ENCODE results near the gene PPP1R26. TPM values are rescaled to one million over a fixed set of nuclear protein-coding genes. Genes with fewer than 3 reads are reported as not detected.
"Not testable (repeated sequence)": the region's sequence is repeated elsewhere in the genome, so short reads cannot be mapped to it uniquely, and the experiment has no call there.

The PPP1R26 gene, protein sequence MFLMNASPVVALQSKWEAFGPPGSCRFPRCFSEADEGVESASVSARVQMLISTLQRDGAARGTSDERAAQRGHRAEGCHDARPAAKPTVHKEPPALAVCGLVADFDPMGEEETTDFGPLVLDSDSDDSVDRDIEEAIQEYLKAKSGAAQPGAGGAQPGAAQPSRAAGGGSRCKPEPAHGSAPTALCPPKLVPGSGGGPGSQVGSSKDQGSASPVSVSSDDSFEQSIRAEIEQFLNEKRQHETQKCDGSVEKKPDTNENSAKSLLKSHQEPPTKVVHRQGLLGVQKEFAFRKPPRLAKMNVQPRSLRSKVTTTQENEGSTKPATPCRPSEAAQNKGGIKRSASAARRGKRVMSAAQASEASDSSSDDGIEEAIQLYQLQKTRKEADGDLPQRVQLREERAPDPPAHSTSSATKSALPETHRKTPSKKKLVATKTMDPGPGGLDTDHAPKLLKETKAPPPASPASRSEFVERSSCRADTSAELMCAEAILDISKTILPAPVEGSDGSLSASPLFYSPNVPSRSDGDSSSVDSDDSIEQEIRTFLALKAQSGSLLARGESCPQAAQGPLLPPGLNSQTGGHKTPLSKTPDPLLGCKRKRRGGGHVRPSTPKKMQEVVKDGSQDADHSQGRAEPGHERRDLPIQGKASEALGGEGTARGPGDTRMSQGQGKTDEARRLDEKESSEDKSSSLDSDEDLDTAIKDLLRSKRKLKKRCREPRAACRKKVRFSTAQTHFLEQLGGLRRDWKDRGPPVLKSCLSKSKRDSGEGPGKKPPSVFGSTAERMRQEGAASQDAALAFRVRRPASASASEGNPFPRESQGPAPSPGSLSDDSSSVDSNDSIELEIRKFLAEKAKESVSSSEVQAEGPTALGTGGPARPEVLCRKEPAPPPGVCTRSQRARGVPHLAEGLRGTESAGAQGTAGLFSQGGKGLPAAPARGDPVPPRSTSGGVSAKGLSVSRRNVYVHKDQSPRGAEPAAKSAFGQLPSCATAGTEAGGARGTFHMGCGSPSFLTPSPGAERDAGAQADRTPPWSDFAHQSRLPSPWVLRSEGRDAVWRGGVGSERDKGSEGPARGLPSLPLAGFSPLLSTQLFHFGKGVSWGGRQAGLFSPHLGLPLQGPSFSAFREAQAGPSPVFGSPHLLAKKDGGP (N-terminal part only)
- total RNA-seq = 1 to 10 TPM; 3.0 to 9.5 (median 4.8) TPM
- 1 to 10 TPM; 2.0 to 5.3 (median 3.4) TPM for polyA plus RNA-seq
- long read RNA-seq, donor 1, full-length matches to known transcripts = 7 of 8 reads
- long read RNA-seq, donor 1, partial matches to known transcripts = 0 of 8 reads
- long read RNA-seq, donor 1, other reads (novel, unspliced or antisense) = 1 of 8 reads
- long read RNA-seq, donor 2, full-length matches to known transcripts = 10 of 12 reads
- long read RNA-seq, donor 2, partial matches to known transcripts = 1 of 12 reads
- long read RNA-seq, donor 2, other reads (novel, unspliced or antisense) = 1 of 12 reads

DNA sequence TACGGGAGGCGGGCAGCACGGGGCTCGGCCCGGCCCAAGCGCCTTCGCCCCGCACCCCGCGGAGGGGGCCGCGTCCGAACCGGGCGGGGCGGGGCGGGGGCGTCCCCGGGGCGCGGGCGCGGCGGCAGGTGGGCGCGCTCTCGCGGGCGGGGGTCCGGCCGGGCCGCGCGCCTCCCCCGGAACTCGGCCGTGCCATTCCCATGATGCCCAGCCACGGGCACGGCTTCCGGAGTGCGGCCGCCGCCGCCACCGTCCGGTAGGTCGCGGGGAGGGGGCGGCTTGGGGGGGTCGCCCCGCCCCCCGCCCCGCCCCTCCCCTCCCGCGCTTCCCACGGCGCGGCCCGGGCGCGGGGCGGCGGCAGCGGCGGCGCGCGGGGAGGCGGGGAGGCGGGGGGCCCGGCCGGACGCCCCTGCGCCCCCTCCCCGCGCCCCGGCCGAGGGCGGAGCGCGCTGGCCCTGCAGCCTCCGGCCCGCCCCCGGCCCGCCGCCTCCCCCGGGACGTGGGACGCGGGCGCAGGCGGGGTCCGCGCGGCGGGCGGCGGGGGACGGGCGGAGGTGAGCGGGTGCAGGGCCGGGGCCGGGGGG, at the start of gene PPP1R26:
Gene PPP1R26, plus strand, starts transcription at position 314 of the 584 bp plus-strand sequence. CDS start 4,729 bp downstream, outside the sequence.
- TF ChIP-seq, protein P1, sequence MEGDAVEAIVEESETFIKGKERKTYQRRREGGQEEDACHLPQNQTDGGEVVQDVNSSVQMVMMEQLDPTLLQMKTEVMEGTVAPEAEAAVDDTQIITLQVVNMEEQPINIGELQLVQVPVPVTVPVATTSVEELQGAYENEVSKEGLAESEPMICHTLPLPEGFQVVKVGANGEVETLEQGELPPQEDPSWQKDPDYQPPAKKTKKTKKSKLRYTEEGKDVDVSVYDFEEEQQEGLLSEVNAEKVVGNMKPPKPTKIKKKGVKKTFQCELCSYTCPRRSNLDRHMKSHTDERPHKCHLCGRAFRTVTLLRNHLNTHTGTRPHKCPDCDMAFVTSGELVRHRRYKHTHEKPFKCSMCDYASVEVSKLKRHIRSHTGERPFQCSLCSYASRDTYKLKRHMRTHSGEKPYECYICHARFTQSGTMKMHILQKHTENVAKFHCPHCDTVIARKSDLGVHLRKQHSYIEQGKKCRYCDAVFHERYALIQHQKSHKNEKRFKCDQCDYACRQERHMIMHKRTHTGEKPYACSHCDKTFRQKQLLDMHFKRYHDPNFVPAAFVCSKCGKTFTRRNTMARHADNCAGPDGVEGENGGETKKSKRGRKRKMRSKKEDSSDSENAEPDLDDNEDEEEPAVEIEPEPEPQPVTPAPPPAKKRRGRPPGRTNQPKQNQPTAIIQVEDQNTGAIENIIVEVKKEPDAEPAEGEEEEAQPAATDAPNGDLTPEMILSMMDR (IDR thresholded peaks at IDR 0.05) = no peak
- intact Hi-C loops (cut with DNase I) = no loop called here
- H3K27me3 ChIP-seq (ENCODE audit: insufficient read depth in 3 of 3, low read length in 2 of 3) = peaks cover 0 to 48% (median 0%) of the 10 kb centered on the region in 3 donors
- H3K4me3 ChIP-seq = peak within 1 kb of the TSS; percentile 76
- H3K9me3 ChIP-seq = no peaks in the 10 kb centered on the region
- 0 to 2% (median 1%) methylated on average over 9 to 93 of the region's 103 CpGs for WGBS, 3 donors
- ATAC-seq (peak in 2 of 4 donors; percentile 10 to 55), DNase-seq (no peak)
- H3K27ac ChIP-seq = no peak within 1 kb of the TSS
- peaks cover 6% of the 10 kb centered on the region for H3K4me1 ChIP-seq
- H3K36me3 ChIP-seq (ENCODE audit: insufficient read depth in 1 of 2, low read depth in 1 of 2) = peaks cover 0 to 8% of the 10 kb centered on the region in 2 donors

DNA sequence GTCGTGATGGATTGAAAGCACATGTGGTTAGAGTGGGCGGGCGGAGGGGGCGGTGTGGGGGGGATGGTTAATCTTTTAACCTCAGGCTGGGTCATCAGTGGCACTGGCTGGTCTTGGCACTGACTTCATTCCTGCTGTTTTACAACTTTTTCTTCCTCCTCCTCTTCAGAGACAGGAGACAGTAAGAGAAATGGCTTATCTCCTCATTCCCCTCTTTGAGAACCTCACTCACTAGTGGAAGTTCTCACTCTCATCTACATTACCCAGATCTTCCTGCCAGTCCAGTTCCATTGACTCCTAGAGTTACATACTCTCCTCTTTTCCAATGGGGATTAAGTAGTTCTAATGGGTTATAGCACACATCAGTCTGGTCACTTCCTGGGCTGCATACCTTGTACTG, 42.3 kb upstream of the PPP1R26 start:
- no peak overlapping the region for H3K27ac ChIP-seq
- H3K4me3 ChIP-seq = no peak overlapping the region
- no peak for ATAC-seq
- TF ChIP-seq, protein P1 (IDR thresholded peaks at IDR 0.05) = no peak
- no peaks in the 10 kb centered on the region for H3K4me1 ChIP-seq
- no peaks in the 10 kb centered on the region for H3K36me3 ChIP-seq (ENCODE audit: insufficient read depth in 1 of 2, low read depth in 1 of 2)
- peaks cover 0 to 33% (median 3%) of the 10 kb centered on the region in 3 donors for H3K27me3 ChIP-seq (ENCODE audit: insufficient read depth in 3 of 3, low read length in 2 of 3)
- 85 to 91% (median 89%) methylated on average over 4 of the region's 4 CpGs for WGBS, 3 donors
- DNase-seq = no peak
- no peaks in the 10 kb centered on the region for H3K9me3 ChIP-seq
- intact Hi-C loops (cut with DNase I) = no loop called here

DNA sequence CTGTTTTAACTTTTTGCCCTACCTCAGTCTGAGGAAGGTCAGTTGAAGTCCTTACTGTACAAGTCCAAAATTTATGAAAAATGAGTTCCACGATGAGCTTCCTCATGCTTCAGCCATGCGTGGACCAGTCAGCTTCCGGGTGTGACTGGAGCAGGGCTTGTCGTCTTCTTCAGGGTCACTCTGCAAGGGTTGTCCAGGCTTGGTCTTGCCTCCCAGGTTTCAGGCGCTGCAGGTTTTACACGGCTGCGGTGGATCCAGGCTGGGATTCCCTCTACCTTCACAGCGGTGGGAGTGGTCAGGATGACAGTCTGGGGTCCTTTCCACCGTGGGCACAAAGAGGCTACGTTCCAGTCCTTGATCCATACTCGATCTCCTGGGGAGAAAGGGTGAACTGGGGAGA, 41.9 kb upstream of the PPP1R26 start:
- H3K4me1 ChIP-seq; H3K9me3 ChIP-seq; H3K27ac ChIP-seq; DNase-seq; H3K36me3 ChIP-seq (ENCODE audit: insufficient read depth in 1 of 2, low read depth in 1 of 2); intact Hi-C loops (cut with DNase I); H3K4me3 ChIP-seq; ATAC-seq: not testable (repeated sequence)
- 92 to 93% (median 93%) methylated on average over 11 of the region's 11 CpGs for WGBS, 3 donors
- peaks cover 0 to 38% (median 0%) of the 10 kb centered on the region in 3 donors for H3K27me3 ChIP-seq (ENCODE audit: insufficient read depth in 3 of 3, low read length in 2 of 3)

DNA sequence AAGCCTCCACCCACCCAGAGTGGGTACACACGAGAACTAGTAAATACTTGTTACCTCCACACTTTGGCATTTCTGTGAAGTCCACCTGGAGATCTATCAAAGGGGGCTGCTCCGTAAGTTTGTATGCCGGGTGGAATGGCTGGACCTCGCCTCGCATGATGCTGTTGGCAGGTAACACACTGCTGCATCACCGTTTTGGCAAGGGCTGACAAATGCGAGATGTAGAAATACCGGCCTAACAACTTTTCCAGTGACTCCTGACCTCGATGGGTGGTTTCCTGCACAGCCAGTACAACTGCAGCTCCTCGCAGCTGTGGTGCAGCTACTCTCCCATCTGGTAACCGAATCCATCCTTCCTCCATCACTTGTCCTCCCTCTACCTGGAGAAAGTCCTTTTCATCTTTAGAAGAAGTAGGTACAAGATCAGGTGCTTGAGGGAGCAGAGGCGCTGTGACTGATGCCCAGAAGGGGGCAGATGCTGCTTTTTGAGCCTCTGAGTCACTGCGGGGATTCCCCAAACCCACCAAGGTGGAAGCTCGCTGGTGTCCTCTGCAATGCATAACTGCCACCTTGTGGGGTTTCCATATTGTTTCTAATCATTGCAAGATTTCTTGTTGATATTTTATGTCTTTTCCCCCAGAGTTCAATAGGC, 40.9 kb upstream of the PPP1R26 start:
- DNase-seq; H3K4me1 ChIP-seq; H3K27ac ChIP-seq; intact Hi-C loops (cut with DNase I); H3K9me3 ChIP-seq; H3K4me3 ChIP-seq; ATAC-seq; H3K36me3 ChIP-seq (ENCODE audit: insufficient read depth in 1 of 2, low read depth in 1 of 2): not testable (repeated sequence)
- peaks cover 0 to 48% (median 0%) of the 10 kb centered on the region in 3 donors for H3K27me3 ChIP-seq (ENCODE audit: insufficient read depth in 3 of 3, low read length in 2 of 3)
- WGBS, 3 donors = 73 to 75% (median 73%) methylated on average over 14 of the region's 14 CpGs

DNA sequence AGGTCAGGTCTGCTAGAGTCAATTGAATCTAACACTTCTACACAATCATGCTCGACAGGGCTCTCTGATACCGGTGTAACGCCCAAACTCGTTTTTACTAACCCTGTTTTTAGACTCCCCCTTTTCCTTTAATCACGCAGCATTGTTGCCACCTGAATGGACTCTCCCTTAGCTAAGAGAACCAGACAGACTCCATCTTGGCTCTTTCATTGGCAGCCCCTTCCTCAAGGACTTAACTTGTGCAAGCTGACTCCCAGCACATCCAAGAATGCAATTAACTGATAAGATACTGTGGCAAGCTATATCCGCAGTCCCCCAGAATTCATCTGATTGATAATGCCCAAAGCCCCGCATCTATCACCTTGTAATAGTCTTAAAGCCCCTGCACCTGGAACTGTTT, 40.1 kb upstream of the PPP1R26 start:
- peaks cover 0 to 56% (median 3%) of the 10 kb centered on the region in 3 donors for H3K27me3 ChIP-seq (ENCODE audit: insufficient read depth in 3 of 3, low read length in 2 of 3)
- 78 to 84% (median 84%) methylated on average over 7 of the region's 7 CpGs for WGBS, 3 donors
- H3K4me3 ChIP-seq; intact Hi-C loops (cut with DNase I); H3K27ac ChIP-seq; ATAC-seq; H3K4me1 ChIP-seq; H3K36me3 ChIP-seq (ENCODE audit: insufficient read depth in 1 of 2, low read depth in 1 of 2); DNase-seq; H3K9me3 ChIP-seq: not testable (repeated sequence)
